ENCODE data around the gene PRKCE. TPM values are rescaled to one million over a fixed set of nuclear protein-coding genes. Genes with fewer than 3 reads are reported as not detected.

The PRKCE gene
- total RNA-seq, 2 experiments from 2014 or later: 13.1 to 15.4 TPM

DNA sequence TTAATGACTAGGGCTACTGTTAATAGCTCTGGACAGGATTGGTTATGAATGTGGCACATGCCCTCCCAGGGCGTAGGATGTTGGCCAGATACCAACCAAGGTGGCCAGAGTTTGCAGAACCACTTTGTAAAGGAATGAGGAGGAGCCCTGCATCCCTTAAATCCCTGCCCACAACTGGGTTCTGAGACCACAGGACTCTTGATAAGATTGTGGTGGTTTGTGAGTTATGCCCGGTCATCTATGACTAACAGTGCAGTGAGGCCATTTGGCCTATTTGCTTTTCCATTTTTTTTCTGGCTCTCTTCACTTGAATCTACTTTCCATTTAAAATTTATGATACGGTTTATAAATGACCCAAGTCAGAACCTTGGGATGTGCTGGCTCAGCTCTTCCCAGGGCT is 294.5 kb downstream of the PRKCE start:
- ChIA-PET POLR2A (no interaction called here), CTCF (interaction anchor here (0.7 to 1.0 kb wide), 3 partner anchors 9 to 430 kb away, joined by 3 read pairs; no protein-coding TSS in a partner anchor)
- H3K27ac Mint-ChIP-seq: no peak overlapping the region
- no peaks in the 10 kb centered on the region for H3K9me3 Mint-ChIP-seq
- H3K36me3 Mint-ChIP-seq (ENCODE audit: low read depth): peaks cover 2% of the 10 kb centered on the region
- no peaks in the 10 kb centered on the region for H3K4me1 Mint-ChIP-seq
- no peak for DNase-seq
- no peaks in the 10 kb centered on the region for H3K27me3 Mint-ChIP-seq
- no peak overlapping the region for H3K4me3 Mint-ChIP-seq

- no peak overlapping the region for H3K27ac Mint-ChIP-seq
- H3K4me1 Mint-ChIP-seq: peaks cover 3% of the 10 kb centered on the region
- H3K27me3 Mint-ChIP-seq: no peaks in the 10 kb centered on the region
- H3K36me3 Mint-ChIP-seq (ENCODE audit: low read depth): no peaks in the 10 kb centered on the region
- H3K4me3 Mint-ChIP-seq: no peak overlapping the region
- DNase-seq: no peak
- POLR2A ChIA-PET: interaction anchor here (0.7 kb wide), 1 partner anchor 132 kb away, joined by 3 read pairs; no protein-coding TSS in a partner anchor
- CTCF ChIA-PET: no interaction called here
- no peaks in the 10 kb centered on the region for H3K9me3 Mint-ChIP-seq
Measured at GRCh38 chr2:45950606-45951005, 299.1 kb downstream of the PRKCE start.

DNA sequence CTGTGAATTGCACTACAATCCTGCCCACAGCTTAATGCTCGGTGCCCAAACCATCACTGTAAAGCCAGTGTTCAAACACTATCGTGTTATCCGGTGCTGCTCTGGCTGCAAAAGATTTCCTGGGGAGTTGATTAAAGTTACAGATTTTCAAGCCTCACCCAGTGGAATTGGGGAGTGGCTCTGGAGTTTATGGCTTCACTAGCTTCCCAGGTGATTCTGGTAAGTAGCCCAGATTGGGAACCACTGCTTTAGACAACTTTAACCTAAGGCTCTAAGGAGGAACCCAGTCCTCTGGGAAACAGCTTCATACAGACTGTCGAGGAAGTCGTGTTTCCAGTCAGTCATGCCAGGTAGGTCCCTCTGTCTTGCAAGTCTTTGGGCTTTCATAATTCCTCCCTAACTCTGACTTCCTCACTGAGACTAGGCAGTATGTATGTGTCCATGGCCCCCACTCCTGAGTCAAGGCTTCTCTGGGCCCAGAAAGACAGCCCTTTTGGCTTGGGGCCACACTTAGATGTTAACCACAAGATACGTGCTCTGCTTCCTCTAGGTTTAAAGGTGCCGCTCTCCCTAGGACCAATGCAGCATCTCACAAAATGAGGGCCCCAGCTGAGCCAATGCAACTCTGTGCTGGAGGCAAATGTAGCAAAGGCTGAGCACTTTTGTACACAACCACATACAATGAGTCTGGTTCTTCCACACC is 299.7 kb downstream of the PRKCE start:
- Mint-ChIP-seq H3K27me3 (no peaks in the 10 kb centered on the region), H3K36me3 (ENCODE audit: low read depth) (no peaks in the 10 kb centered on the region), H3K27ac (no peak overlapping the region), H3K9me3 (no peaks in the 10 kb centered on the region), H3K4me3 (no peak overlapping the region), H3K4me1 (peaks cover 3% of the 10 kb centered on the region)
- ChIA-PET POLR2A (interaction anchor here (0.7 kb wide), 1 partner anchor 132 kb away, joined by 3 read pairs; no protein-coding TSS in a partner anchor), CTCF (no interaction called here)
- DNase-seq: no peak

DNA sequence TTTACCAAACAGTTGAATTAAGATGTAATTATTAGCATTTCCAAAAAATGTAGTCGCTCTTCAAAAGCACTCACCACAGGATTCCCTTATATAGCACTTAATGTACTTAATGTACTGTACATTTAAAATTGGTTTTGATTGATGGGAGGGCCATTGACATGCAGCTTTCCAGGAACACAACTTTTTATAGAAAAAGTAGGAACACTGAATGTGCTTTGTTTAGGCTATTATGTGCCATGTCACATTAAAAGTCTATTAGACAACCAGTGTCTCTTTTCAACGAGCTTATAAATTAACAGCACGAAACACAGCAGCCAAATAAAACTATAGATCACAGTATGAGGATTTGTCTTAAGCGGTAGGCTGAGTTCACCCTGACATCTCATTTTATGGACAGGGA is 301.1 kb downstream of the PRKCE start:
- CTCF ChIA-PET: no interaction called here
- Mint-ChIP-seq H3K4me1 (peaks cover 3% of the 10 kb centered on the region), H3K27ac (no peak overlapping the region), H3K36me3 (ENCODE audit: low read depth) (no peaks in the 10 kb centered on the region), H3K4me3 (no peak overlapping the region), H3K9me3 (no peaks in the 10 kb centered on the region), H3K27me3 (no peaks in the 10 kb centered on the region)
- no peak for DNase-seq
- POLR2A ChIA-PET: no interaction called here

- no peak overlapping the region for H3K27ac Mint-ChIP-seq
- H3K4me1 Mint-ChIP-seq: peaks cover 3% of the 10 kb centered on the region
- no peaks in the 10 kb centered on the region for H3K36me3 Mint-ChIP-seq (ENCODE audit: low read depth)
- H3K9me3 Mint-ChIP-seq: no peaks in the 10 kb centered on the region
- DNase-seq: no peak
- ChIA-PET POLR2A (no interaction called here), CTCF (no interaction called here)
- no peaks in the 10 kb centered on the region for H3K27me3 Mint-ChIP-seq
- H3K4me3 Mint-ChIP-seq: no peak overlapping the region
Measured at GRCh38 chr2:45953376-45954027, 302.0 kb downstream of the PRKCE start.

DNA sequence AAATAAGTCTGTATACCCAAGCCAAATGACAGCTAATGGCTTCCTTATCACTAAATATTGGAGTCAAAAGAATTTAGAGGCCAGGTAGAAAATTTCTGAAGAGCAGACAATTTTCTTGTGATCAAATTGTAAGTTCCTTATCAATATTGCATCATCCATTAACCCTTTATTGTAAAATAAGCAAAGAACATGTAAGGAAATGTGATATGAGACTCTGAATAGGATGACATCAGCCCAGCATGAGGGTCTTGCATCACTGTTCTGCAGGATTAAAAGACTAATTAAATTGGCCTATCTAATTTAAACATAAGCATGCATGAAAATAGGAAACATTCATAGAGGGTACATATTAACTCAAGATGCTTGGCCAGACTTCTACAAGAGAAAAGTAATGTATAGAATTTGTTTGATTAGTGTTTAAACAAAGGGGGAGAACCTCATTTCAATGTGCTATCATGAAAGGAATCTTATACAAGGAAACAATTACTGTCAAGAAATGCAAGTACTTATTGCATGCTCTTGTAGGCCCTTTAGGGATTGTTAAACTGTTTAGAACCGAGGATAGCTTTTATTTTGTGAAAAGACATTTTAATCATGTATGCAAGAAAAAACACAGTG is 302.9 kb downstream of the PRKCE start:
- Mint-ChIP-seq H3K36me3 (ENCODE audit: low read depth) (no peaks in the 10 kb centered on the region), H3K4me1 (peaks cover 3% of the 10 kb centered on the region), H3K27me3 (no peaks in the 10 kb centered on the region), H3K9me3 (no peaks in the 10 kb centered on the region), H3K4me3 (no peak overlapping the region), H3K27ac (no peak overlapping the region)
- ChIA-PET POLR2A (no interaction called here), CTCF (no interaction called here)
- DNase-seq: no peak

- POLR2A ChIA-PET: no interaction called here
Measured at GRCh38 chr2:45957533-45958227, 306.2 kb downstream of the PRKCE start.

GRCh38 chr2:45960057-45960863 is 308.8 kb downstream of the PRKCE start:
- ChIA-PET CTCF (no interaction called here), POLR2A (no interaction called here)
- DNase-seq: no peak
- Mint-ChIP-seq H3K4me3 (no peak overlapping the region), H3K4me1 (peaks cover 9% of the 10 kb centered on the region), H3K27me3 (no peaks in the 10 kb centered on the region), H3K36me3 (ENCODE audit: low read depth) (no peaks in the 10 kb centered on the region), H3K27ac (no peak overlapping the region), H3K9me3 (no peaks in the 10 kb centered on the region)

More at GRCh38 chr2:45957533-45958227, 306.2 kb downstream of the PRKCE start:
- H3K9me3 Mint-ChIP-seq: no peaks in the 10 kb centered on the region
- no peak for DNase-seq
- no peaks in the 10 kb centered on the region for H3K27me3 Mint-ChIP-seq
- CTCF ChIA-PET: interaction anchor here (0.6 to 0.7 kb wide), 2 partner anchors 69 to 497 kb away, joined by 3 to 5 read pairs; no protein-coding TSS in a partner anchor
- no peaks in the 10 kb centered on the region for H3K4me1 Mint-ChIP-seq
- no peak overlapping the region for H3K4me3 Mint-ChIP-seq
- H3K27ac Mint-ChIP-seq: no peak overlapping the region
- no peaks in the 10 kb centered on the region for H3K36me3 Mint-ChIP-seq (ENCODE audit: low read depth)

- Mint-ChIP-seq H3K4me1 (peaks cover 10% of the 10 kb centered on the region), H3K9me3 (no peaks in the 10 kb centered on the region), H3K27me3 (no peaks in the 10 kb centered on the region), H3K36me3 (ENCODE audit: low read depth) (no peaks in the 10 kb centered on the region), H3K27ac (no peak overlapping the region), H3K4me3 (no peak overlapping the region)
- CTCF ChIA-PET: no interaction called here
- POLR2A ChIA-PET: no interaction called here
- no peak for DNase-seq
Measured at GRCh38 chr2:45962177-45962921, 310.9 kb downstream of the PRKCE start.

GRCh38 chr2:45963816-45964215 is 312.3 kb downstream of the PRKCE start:
- no peaks in the 10 kb centered on the region for H3K9me3 Mint-ChIP-seq
- DNase-seq: no peak
- no peak overlapping the region for H3K27ac Mint-ChIP-seq
- H3K36me3 Mint-ChIP-seq (ENCODE audit: low read depth): no peaks in the 10 kb centered on the region
- peaks cover 10% of the 10 kb centered on the region for H3K4me1 Mint-ChIP-seq
- POLR2A ChIA-PET: no interaction called here
- H3K27me3 Mint-ChIP-seq: no peaks in the 10 kb centered on the region
- H3K4me3 Mint-ChIP-seq: no peak overlapping the region
- CTCF ChIA-PET: no interaction called here

DNA sequence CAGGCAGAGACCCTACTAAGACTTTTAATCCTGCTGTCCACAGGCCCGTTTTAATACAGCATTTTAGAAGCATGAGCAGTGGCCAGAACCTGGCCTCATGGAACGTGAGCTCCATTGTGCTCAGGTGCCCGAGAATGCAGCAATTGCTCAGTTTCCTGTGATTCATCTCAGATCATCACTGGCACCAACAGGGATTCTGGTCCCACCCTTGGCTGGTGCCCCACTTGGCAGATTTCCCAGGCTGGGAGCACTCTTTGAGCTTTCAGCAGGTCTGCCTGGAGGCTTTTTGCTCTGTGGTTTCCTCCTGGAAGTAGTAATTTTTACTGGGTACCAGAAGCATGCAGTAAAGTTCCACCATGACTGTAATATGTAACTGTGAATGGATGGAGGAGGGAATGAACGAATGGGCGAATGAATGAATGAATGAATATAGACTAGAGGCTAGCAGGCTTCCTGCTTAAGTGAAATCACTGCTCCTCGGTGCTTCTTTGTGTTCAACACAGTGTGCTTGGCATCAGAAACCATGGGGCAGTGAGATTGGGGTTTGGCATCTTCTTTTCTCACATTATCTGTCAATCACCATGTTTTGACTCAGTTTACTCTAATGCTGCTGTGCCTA is 312.9 kb downstream of the PRKCE start:
- H3K4me3 Mint-ChIP-seq: no peak overlapping the region

DNA sequence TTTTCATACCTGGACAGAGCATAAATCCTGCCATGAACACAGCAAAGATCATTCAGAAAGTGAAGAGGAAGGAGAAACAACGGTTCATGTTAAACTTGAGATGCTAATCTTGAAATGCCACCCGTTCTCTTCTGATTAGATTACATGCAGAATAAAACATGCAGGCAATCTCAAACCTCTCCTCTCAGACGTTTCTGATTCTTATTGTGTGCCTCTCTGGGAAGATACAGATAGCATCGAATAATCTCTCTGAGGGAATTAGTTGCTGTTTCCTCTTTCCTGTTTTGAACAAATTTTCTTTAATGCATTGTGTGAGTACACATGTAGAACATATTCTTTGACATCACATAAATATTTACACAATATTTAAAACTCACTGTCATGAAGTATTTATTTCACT is 313.4 kb downstream of the PRKCE start:
- H3K27me3 Mint-ChIP-seq: no peaks in the 10 kb centered on the region
- no peaks in the 10 kb centered on the region for H3K36me3 Mint-ChIP-seq (ENCODE audit: low read depth)
- H3K4me3 Mint-ChIP-seq: no peak overlapping the region
- peaks cover 10% of the 10 kb centered on the region for H3K4me1 Mint-ChIP-seq
- ChIA-PET POLR2A (no interaction called here), CTCF (interaction anchor here (1.2 kb wide), 1 partner anchor 28 kb away, joined by 4 read pairs; no protein-coding TSS in a partner anchor)
- DNase-seq: no peak
- H3K27ac Mint-ChIP-seq: no peak overlapping the region
- no peaks in the 10 kb centered on the region for H3K9me3 Mint-ChIP-seq

More for the DNA sequence above, 312.9 kb downstream of the PRKCE start:
- CTCF ChIA-PET: no interaction called here
- H3K27me3 Mint-ChIP-seq: no peaks in the 10 kb centered on the region
- no peak for DNase-seq
- POLR2A ChIA-PET: no interaction called here
- H3K4me1 Mint-ChIP-seq: peaks cover 10% of the 10 kb centered on the region
- H3K27ac Mint-ChIP-seq: no peak overlapping the region
- H3K9me3 Mint-ChIP-seq: no peaks in the 10 kb centered on the region
- H3K36me3 Mint-ChIP-seq (ENCODE audit: low read depth): no peaks in the 10 kb centered on the region

All from activated CD4-positive, alpha-beta T cell treated with anti-CD3 and anti-CD28 coated beads, Interleukin-2, amount 10 ng/mL, durations not matched to agents 7 days and 5 days (primary cell).